ENCODE measurements around the gene KAT2A.
A peak's percentile ranks its signal among the peaks of the same experiment; 100 is the strongest.

Gene KAT2A

DNA sequence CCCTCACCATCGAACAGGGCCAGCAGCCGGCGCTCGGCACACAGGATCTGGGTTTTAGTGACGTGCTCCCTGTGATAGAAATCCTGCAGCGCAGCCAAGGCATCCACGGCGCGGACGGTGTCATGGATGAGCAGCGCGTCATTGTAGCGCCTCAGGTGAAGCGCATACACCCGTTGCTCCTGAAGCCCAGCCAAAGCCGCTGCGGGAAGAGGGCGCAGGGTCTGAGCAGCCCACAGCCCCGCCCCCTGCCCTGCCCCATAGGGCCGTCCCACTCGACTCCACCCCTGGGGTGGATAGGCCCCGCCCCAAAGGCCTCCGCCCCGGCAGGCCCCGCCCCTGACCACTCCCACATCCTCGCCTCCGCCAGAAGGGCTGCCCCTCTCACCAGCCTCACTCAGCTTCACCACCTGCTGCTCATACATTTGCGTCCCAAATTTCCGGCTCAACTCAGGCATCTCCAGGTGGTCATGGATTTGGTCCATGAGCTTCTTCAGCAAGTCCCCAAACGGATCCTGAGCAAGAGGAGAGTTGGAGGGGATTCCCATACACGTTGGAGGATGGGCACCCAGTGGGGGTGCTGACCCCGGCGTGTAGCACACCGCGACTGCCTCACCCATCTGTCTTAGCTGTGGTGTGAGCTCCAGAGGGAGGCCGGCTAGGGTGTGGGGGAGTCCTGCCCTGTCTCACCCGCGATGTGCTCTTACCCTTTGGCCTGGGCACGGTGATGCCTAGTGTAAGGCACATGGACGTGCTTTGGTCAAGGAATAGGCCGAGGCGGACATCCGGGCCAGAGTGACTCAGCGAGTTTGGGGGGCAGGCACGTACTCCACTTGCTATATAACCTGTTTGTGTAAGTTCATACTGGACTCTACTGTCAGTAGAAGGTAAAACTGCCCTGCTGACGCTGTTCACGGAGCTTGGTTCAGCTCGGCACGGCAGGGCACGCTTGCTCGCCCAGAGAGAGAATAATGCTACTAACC, 13.3 kb downstream of the KAT2A start:
- Histone ChIP-seq H3K27me3 (ENCODE audit: low read length) (no peaks in the 10 kb centered on the region), H3K4me3 (ENCODE audit: insufficient read depth, low read length, poor library complexity, severe bottlenecking) (no peak overlapping the region), H3K4me2 (ENCODE audit: low read depth, low read length, poor library complexity, severe bottlenecking) (peak overlapping the region; percentile 39), H2AFZ (ENCODE audit: low read depth, low read length, severe bottlenecking) (no peak overlapping the region), H3K9ac (ENCODE audit: low read length) (no peak overlapping the region), H3K36me3 (ENCODE audit: low read length) (no peaks in the 10 kb centered on the region), H3K79me2 (ENCODE audit: insufficient read depth, low read length) (no peaks in the 10 kb centered on the region), H3K9me2 (replicated peaks; ENCODE audit: insufficient read depth, low read length) (no peaks in the 10 kb centered on the region), H4K20me1 (ENCODE audit: low read depth, low read length) (no peaks in the 10 kb centered on the region), H3K27ac (ENCODE audit: low read depth, low read length) (no peak overlapping the region), H3K9me3 (ENCODE audit: insufficient read depth, low read length) (no peaks in the 10 kb centered on the region), H3F3A (ENCODE audit: insufficient read depth) (no peaks in the 10 kb centered on the region)
- no peak for TF ChIP-seq CTCF (IDR thresholded peaks at IDR 0.05; ENCODE audit: insufficient read depth, low read length, poor library complexity, severe bottlenecking)
- no peak for TF ChIP-seq EZH2phosphoT487 (conservative IDR thresholded peaks at IDR 0.05; ENCODE audit: low read length)

GRCh38 chr17:42107124-42107523, 14.0 kb downstream of the KAT2A start:
- H3K4me3 ChIP-seq (ENCODE audit: insufficient read depth, low read length, poor library complexity, severe bottlenecking) = no peak overlapping the region
- H2AFZ ChIP-seq (ENCODE audit: low read depth, low read length, severe bottlenecking) = no peak overlapping the region
- H3F3A ChIP-seq (ENCODE audit: insufficient read depth) = no peaks in the 10 kb centered on the region

DNA sequence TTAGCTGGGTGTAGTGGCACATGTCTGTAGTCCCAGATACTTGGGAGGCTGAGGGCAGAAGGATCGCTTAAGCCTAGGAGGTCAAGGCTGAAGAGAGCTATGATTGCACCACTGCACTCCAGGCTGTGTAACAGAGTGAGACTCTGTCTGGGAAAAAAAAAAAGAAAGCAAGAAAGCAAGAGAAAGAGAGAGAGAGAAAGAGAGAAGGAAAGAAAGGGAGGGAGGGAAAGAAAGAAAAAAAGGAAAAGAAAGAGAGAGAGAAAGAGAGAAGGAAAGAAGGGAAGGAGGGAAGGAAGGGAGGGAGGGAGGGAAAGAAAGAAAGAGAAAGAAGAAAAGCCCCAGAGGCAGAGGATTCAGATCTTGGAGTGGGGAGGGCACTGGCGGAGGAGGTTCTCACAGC, 15.2 kb downstream of the KAT2A start:
- Histone ChIP-seq H3K9me3 (ENCODE audit: insufficient read depth, low read length) (no peaks in the 10 kb centered on the region), H2AFZ (ENCODE audit: low read depth, low read length, severe bottlenecking) (no peak overlapping the region), H3K9me2 (replicated peaks; ENCODE audit: insufficient read depth, low read length) (no peaks in the 10 kb centered on the region), H3K36me3 (ENCODE audit: low read length) (no peaks in the 10 kb centered on the region), H3K9ac (ENCODE audit: low read length) (no peak overlapping the region), H3F3A (ENCODE audit: insufficient read depth) (no peaks in the 10 kb centered on the region), H3K4me3 (ENCODE audit: insufficient read depth, low read length, poor library complexity, severe bottlenecking) (no peak overlapping the region), H3K4me2 (ENCODE audit: low read depth, low read length, poor library complexity, severe bottlenecking) (no peak overlapping the region), H3K79me2 (ENCODE audit: insufficient read depth, low read length) (no peaks in the 10 kb centered on the region), H3K27ac (ENCODE audit: low read depth, low read length) (no peak overlapping the region), H3K27me3 (ENCODE audit: low read length) (no peaks in the 10 kb centered on the region), H4K20me1 (ENCODE audit: low read depth, low read length) (no peaks in the 10 kb centered on the region)
- TF ChIP-seq CTCF (IDR thresholded peaks at IDR 0.05; ENCODE audit: insufficient read depth, low read length, poor library complexity, severe bottlenecking) = no peak
- no peak for TF ChIP-seq EZH2phosphoT487 (conservative IDR thresholded peaks at IDR 0.05; ENCODE audit: low read length)

More at GRCh38 chr17:42107124-42107523, 14.0 kb downstream of the KAT2A start:
- H3K9me2 ChIP-seq (replicated peaks; ENCODE audit: insufficient read depth, low read length) = no peaks in the 10 kb centered on the region
- no peak overlapping the region for H3K9ac ChIP-seq (ENCODE audit: low read length)
- no peaks in the 10 kb centered on the region for H3K79me2 ChIP-seq (ENCODE audit: insufficient read depth, low read length)
- H3K27ac ChIP-seq (ENCODE audit: low read depth, low read length) = no peak overlapping the region
- no peaks in the 10 kb centered on the region for H4K20me1 ChIP-seq (ENCODE audit: low read depth, low read length)
- no peaks in the 10 kb centered on the region for H3K36me3 ChIP-seq (ENCODE audit: low read length)
- peak overlapping the region; percentile 39 for H3K4me2 ChIP-seq (ENCODE audit: low read depth, low read length, poor library complexity, severe bottlenecking)
- no peaks in the 10 kb centered on the region for H3K27me3 ChIP-seq (ENCODE audit: low read length)
- TF ChIP-seq EZH2phosphoT487 (conservative IDR thresholded peaks at IDR 0.05; ENCODE audit: low read length) = no peak
- no peak for TF ChIP-seq CTCF (IDR thresholded peaks at IDR 0.05; ENCODE audit: insufficient read depth, low read length, poor library complexity, severe bottlenecking)
- no peaks in the 10 kb centered on the region for H3K9me3 ChIP-seq (ENCODE audit: insufficient read depth, low read length)
